Mammary epithelial cell (primary cell): ENCODE measurements around the gene JPH4.

Experiments used
- EZH2 ChIP-seq: IDR thresholded peaks from 2 replicates; pipeline ENCODE4 v1.6.1; 2012; ENCODE audit warnings: low read length, inconsistent platforms, borderline replicate concordance
- TF ChIP-seq, protein P1 (sequence below), 2 donors: IDR thresholded peaks in 1 of 2; conservative IDR thresholded peaks in 1 of 2; 2 replicates each; pipeline ENCODE4 v1.5.1; 2011 to 2012; ENCODE audit warnings: inconsistent platforms in 2 of 2, low read length in 2 of 2, mild to moderate bottlenecking in 2 of 2, control low read depth in 1 of 2, low read depth in 1 of 2; ENCODE audit not compliant: insufficient read depth in 1 of 2; ENCODE audit errors: extremely low read depth in 1 of 2

GRCh38 chr14:23555533-23555881 lies 23.1 kb downstream of the JPH4 start:
- TF ChIP-seq, protein P1, sequence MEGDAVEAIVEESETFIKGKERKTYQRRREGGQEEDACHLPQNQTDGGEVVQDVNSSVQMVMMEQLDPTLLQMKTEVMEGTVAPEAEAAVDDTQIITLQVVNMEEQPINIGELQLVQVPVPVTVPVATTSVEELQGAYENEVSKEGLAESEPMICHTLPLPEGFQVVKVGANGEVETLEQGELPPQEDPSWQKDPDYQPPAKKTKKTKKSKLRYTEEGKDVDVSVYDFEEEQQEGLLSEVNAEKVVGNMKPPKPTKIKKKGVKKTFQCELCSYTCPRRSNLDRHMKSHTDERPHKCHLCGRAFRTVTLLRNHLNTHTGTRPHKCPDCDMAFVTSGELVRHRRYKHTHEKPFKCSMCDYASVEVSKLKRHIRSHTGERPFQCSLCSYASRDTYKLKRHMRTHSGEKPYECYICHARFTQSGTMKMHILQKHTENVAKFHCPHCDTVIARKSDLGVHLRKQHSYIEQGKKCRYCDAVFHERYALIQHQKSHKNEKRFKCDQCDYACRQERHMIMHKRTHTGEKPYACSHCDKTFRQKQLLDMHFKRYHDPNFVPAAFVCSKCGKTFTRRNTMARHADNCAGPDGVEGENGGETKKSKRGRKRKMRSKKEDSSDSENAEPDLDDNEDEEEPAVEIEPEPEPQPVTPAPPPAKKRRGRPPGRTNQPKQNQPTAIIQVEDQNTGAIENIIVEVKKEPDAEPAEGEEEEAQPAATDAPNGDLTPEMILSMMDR (conservative IDR thresholded peaks at IDR 0.05 in 1 of 2, IDR thresholded peaks at IDR 0.05 in 1 of 2; ENCODE audit: extremely low read depth in 1 of 2, insufficient read depth in 1 of 2, low read depth in 1 of 2, low read length in 2 of 2): no peak
- no peak for TF ChIP-seq EZH2
